Measurements from ENCODE around the gene STMND1. TPM values are rescaled to one million over a fixed set of nuclear protein-coding genes. Genes with fewer than 3 reads are reported as not detected.
"Not testable (repeated sequence)": the region's sequence is repeated elsewhere in the genome, so short reads cannot be mapped to it uniquely, and the experiment has no call there.

Gene STMND1
- total RNA-seq, 2 donors from 2014 or later, result not detected

GRCh38 chr6:17059850-17060249 is 42.0 kb upstream of the STMND1 start:
- Histone ChIP-seq H3K27me3 (replicated peaks; ENCODE audit: insufficient read depth) (no peaks in the 10 kb centered on the region), H3K9me3 (no peaks in the 10 kb centered on the region), H3K4me1 (ENCODE audit: control insufficient read depth in 1 of 2, low read depth in 2 of 2) (no peaks in the 10 kb centered on the region), H3K4me3 (no peak overlapping the region), H3K36me3 (no peaks in the 10 kb centered on the region), H3K27ac (no peak overlapping the region)
- ATAC-seq (ENCODE audit: insufficient number of reproducible peaks, low FRiP score, low read depth) (no peak), DNase-seq (ENCODE audit: low spot score) (no peak)
- TF ChIP-seq CTCF (IDR thresholded peaks at IDR 0.05), result no peak

GRCh38 chr6:17061097-17061496 is 40.8 kb upstream of the STMND1 start:
- no peak overlapping the region for H3K27ac ChIP-seq
- H3K27me3 ChIP-seq (replicated peaks; ENCODE audit: insufficient read depth), result no peaks in the 10 kb centered on the region
- ATAC-seq (ENCODE audit: insufficient number of reproducible peaks, low FRiP score, low read depth) (no peak), DNase-seq (ENCODE audit: low spot score) (no peak)
- no peaks in the 10 kb centered on the region for H3K4me1 ChIP-seq (ENCODE audit: control insufficient read depth in 1 of 2, low read depth in 2 of 2)
- no peaks in the 10 kb centered on the region for H3K36me3 ChIP-seq
- no peaks in the 10 kb centered on the region for H3K9me3 ChIP-seq
- no peak overlapping the region for H3K4me3 ChIP-seq
- no peak for TF ChIP-seq CTCF (IDR thresholded peaks at IDR 0.05)

GRCh38 chr6:17062871-17063440 is 38.9 kb upstream of the STMND1 start:
- no peaks in the 10 kb centered on the region for H3K36me3 ChIP-seq
- no peak for TF ChIP-seq CTCF (IDR thresholded peaks at IDR 0.05)
- DNase-seq (ENCODE audit: low spot score) (no peak), ATAC-seq (ENCODE audit: insufficient number of reproducible peaks, low FRiP score, low read depth) (no peak)
- no peaks in the 10 kb centered on the region for H3K27me3 ChIP-seq (replicated peaks; ENCODE audit: insufficient read depth)
- H3K4me3 ChIP-seq, result no peak overlapping the region
- H3K27ac ChIP-seq, result no peak overlapping the region
- no peaks in the 10 kb centered on the region for H3K9me3 ChIP-seq
- H3K4me1 ChIP-seq (ENCODE audit: control insufficient read depth in 1 of 2, low read depth in 2 of 2), result no peaks in the 10 kb centered on the region

GRCh38 chr6:17064975-17065374 is 36.9 kb upstream of the STMND1 start:
- TF ChIP-seq CTCF (IDR thresholded peaks at IDR 0.05), result no peak
- H3K4me3 ChIP-seq, result no peak overlapping the region
- H3K27ac ChIP-seq, result no peak overlapping the region
- H3K27me3 ChIP-seq (replicated peaks; ENCODE audit: insufficient read depth), result no peaks in the 10 kb centered on the region
- no peak for ATAC-seq (ENCODE audit: insufficient number of reproducible peaks, low FRiP score, low read depth)
- no peaks in the 10 kb centered on the region for H3K9me3 ChIP-seq
- DNase-seq (ENCODE audit: low spot score), result no peak
- H3K36me3 ChIP-seq, result no peaks in the 10 kb centered on the region
- H3K4me1 ChIP-seq (ENCODE audit: control insufficient read depth in 1 of 2, low read depth in 2 of 2), result no peaks in the 10 kb centered on the region

- Histone ChIP-seq H3K27ac (no peak overlapping the region), H3K4me1 (ENCODE audit: control insufficient read depth in 1 of 2, low read depth in 2 of 2) (no peaks in the 10 kb centered on the region), H3K9me3 (no peaks in the 10 kb centered on the region), H3K4me3 (no peak overlapping the region), H3K36me3 (no peaks in the 10 kb centered on the region), H3K27me3 (replicated peaks; ENCODE audit: insufficient read depth) (no peaks in the 10 kb centered on the region)
- DNase-seq (ENCODE audit: low spot score), result no peak
- no peak for ATAC-seq (ENCODE audit: insufficient number of reproducible peaks, low FRiP score, low read depth)
- TF ChIP-seq CTCF (IDR thresholded peaks at IDR 0.05), result no peak
Observed at GRCh38 chr6:17066610-17067009, 35.2 kb upstream of the STMND1 start.

- H3K4me3 ChIP-seq; DNase-seq (ENCODE audit: low spot score); ATAC-seq (ENCODE audit: insufficient number of reproducible peaks, low FRiP score, low read depth); H3K27ac ChIP-seq; H3K4me1 ChIP-seq (ENCODE audit: control insufficient read depth in 1 of 2, low read depth in 2 of 2); H3K9me3 ChIP-seq; H3K27me3 ChIP-seq (replicated peaks; ENCODE audit: insufficient read depth); H3K36me3 ChIP-seq: not testable (repeated sequence)
Observed at GRCh38 chr6:17068972-17069371, 32.9 kb upstream of the STMND1 start.

- not testable (repeated sequence) for H3K27me3 ChIP-seq (replicated peaks; ENCODE audit: insufficient read depth); H3K4me1 ChIP-seq (ENCODE audit: control insufficient read depth in 1 of 2, low read depth in 2 of 2); H3K27ac ChIP-seq; ATAC-seq (ENCODE audit: insufficient number of reproducible peaks, low FRiP score, low read depth); DNase-seq (ENCODE audit: low spot score); H3K4me3 ChIP-seq; H3K36me3 ChIP-seq; H3K9me3 ChIP-seq
Observed at GRCh38 chr6:17070400-17070799, 31.4 kb upstream of the STMND1 start.

GRCh38 chr6:17073596-17073995 is 28.3 kb upstream of the STMND1 start:
- DNase-seq (ENCODE audit: low spot score); H3K36me3 ChIP-seq; H3K27me3 ChIP-seq (replicated peaks; ENCODE audit: insufficient read depth); H3K27ac ChIP-seq; H3K4me3 ChIP-seq; ATAC-seq (ENCODE audit: insufficient number of reproducible peaks, low FRiP score, low read depth); H3K9me3 ChIP-seq; H3K4me1 ChIP-seq (ENCODE audit: control insufficient read depth in 1 of 2, low read depth in 2 of 2): not testable (repeated sequence)

Data from thoracic aorta (tissue), 2 donors.